Lower leg skin (tissue), 3 donors: ENCODE measurements around the gene NPAS3.

Experiments
- CTCF ChIP-seq, 3 donors: fragments of 450-650 bp; IDR thresholded peaks; one replicate each; pipeline ENCODE4 v1.5.1; 2016; ENCODE audit warnings: antibody characterized with exemption in 3 of 3, mild to moderate bottlenecking in 3 of 3, moderate library complexity in 2 of 3
- POLR2A ChIP-seq, 2 donors: fragments of 450-650 bp; IDR thresholded peaks; one replicate each; pipeline ENCODE4 v1.6.1; 2016 to 2017; ENCODE audit warnings: antibody characterized with exemption in 2 of 2, mild to moderate bottlenecking in 1 of 2, moderate library complexity in 1 of 2

GRCh38 chr14:33081259-33081658, 142.6 kb downstream of the NPAS3 start:
- TF ChIP-seq POLR2A (IDR thresholded peaks at IDR 0.05): no peak
- TF ChIP-seq CTCF (IDR thresholded peaks at IDR 0.05): no peak
